NCI-H1048 (cell line): ENCODE measurements around the gene IFT80.
"Not testable (repeated sequence)": the region's sequence is repeated elsewhere in the genome, so short reads cannot be mapped to it uniquely, and the experiment has no call there.

Experiments
- DNase-seq: peaks from one replicate; lab custom pipeline; 2025; lab: John Stamatoyannopoulos, UW

IFT80 gene

GRCh38 chr3:160362896-160363295 lies 36.1 kb downstream of the IFT80 start:
- not testable (repeated sequence) for DNase-seq

GRCh38 chr3:160355826-160356225 lies 43.2 kb downstream of the IFT80 start:
- no peak for DNase-seq

GRCh38 chr3:160346511-160346910 lies 52.5 kb downstream of the IFT80 start:
- no peak for DNase-seq

- no peak for DNase-seq
These were observed 55.9 kb downstream of the IFT80 start for GRCh38 chr3:160343132-160343531.

GRCh38 chr3:160340351-160340750 lies 58.7 kb downstream of the IFT80 start:
- no peak for DNase-seq

GRCh38 chr3:160331127-160331937 lies 67.7 kb downstream of the IFT80 start:
- DNase-seq = no peak

- DNase-seq = no peak
These were observed 68.3 kb downstream of the IFT80 start for GRCh38 chr3:160330690-160331089.

GRCh38 chr3:160330109-160330508 lies 68.9 kb downstream of the IFT80 start:
- DNase-seq = no peak

GRCh38 chr3:160326286-160326685 lies 72.7 kb downstream of the IFT80 start:
- not testable (repeated sequence) for DNase-seq

GRCh38 chr3:160321821-160322220 lies 77.2 kb downstream of the IFT80 start:
- not testable (repeated sequence) for DNase-seq

GRCh38 chr3:160319322-160319721 lies 79.7 kb downstream of the IFT80 start:
- DNase-seq = no peak

- DNase-seq = no peak
These were observed 84.0 kb downstream of the IFT80 start for GRCh38 chr3:160314995-160315394.

GRCh38 chr3:160312014-160312624 lies 86.9 kb downstream of the IFT80 start:
- DNase-seq = no peak

- no peak for DNase-seq
These were observed 96.2 kb downstream of the IFT80 start for GRCh38 chr3:160302806-160303205.

GRCh38 chr3:160296591-160296990 lies 102.4 kb downstream of the IFT80 start:
- no peak for DNase-seq

- no peak for DNase-seq
These were observed 107.1 kb downstream of the IFT80 start for GRCh38 chr3:160291909-160292299.

- DNase-seq = no peak
These were observed 107.6 kb downstream of the IFT80 start for GRCh38 chr3:160291290-160291908.

- DNase-seq = no peak
These were observed 111.4 kb downstream of the IFT80 start for GRCh38 chr3:160287666-160288065.

- no peak for DNase-seq
These were observed 112.8 kb downstream of the IFT80 start for GRCh38 chr3:160286231-160286630.

GRCh38 chr3:160280836-160281235 lies 118.2 kb downstream of the IFT80 start:
- DNase-seq = no peak

- DNase-seq = no peak
These were observed 119.4 kb downstream of the IFT80 start for GRCh38 chr3:160279657-160280056.

GRCh38 chr3:160278210-160278609 lies 120.8 kb downstream of the IFT80 start:
- peak; percentile 11 for DNase-seq

GRCh38 chr3:160265088-160265487 lies 133.9 kb downstream of the IFT80 start:
- DNase-seq = no peak
